ENCODE results near the gene XYLT1. TPM values are rescaled to one million over a fixed set of nuclear protein-coding genes. Genes with fewer than 3 reads are reported as not detected.

Gene XYLT1
- total and polyA plus RNA-seq, 10 of the 15 experiments (the other 5 are each of a cell fraction or from before 2014, with no cell fraction given): 0.88 to 14.8 (median 5.8) TPM

DNA sequence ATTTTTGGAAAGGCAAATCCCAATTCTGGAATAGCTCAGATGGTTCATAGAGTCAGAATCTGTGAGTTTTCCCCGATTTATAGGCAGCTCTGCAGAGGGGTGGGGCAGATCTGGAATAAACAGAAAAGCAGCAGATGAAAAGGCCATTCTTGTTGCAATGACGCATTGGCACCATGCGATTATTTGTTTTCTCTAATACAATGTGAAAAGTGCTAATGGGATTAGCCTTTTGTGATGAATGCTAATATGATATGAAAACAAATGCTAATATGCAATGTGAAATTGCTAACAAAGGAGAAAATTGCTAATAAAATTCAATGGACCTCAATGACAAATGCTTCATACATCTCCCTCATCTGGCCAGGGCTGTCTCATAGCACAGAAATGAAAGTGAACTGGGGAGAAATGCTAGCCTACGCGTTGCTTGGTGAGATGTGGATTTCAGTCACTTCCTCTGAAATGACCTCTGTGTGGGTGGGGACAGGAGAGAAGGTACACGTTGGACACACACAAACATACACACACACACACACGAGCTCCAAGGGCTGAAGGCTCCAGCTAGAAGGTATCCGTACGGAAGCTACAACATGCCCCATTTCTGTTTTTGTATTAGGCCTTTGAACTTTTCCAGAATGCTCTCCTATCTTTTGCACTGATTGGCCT is 394.5 kb downstream of the XYLT1 start:
- Histone ChIP-seq H3K27me3 (replicated peaks in 1 of 2; ENCODE audit: control insufficient read depth in 2 of 2, insufficient read depth in 2 of 2, low read length in 1 of 2) (no peaks in the 10 kb centered on the region), H2AFZ (ENCODE audit: control insufficient read depth, low read depth, low read length) (peak overlapping the region; percentile 51), H3K36me3 (ENCODE audit: control insufficient read depth in 2 of 2, insufficient read depth in 2 of 2, low read length in 1 of 2) (no peaks in the 10 kb centered on the region), H4K20me1 (ENCODE audit: control insufficient read depth, insufficient read depth) (no peaks in the 10 kb centered on the region), H3K9me3 (replicated peaks; ENCODE audit: control insufficient read depth, insufficient read depth, low read length) (no peaks in the 10 kb centered on the region; the same call in 2 of the 3 replicates), H3K4me3 (no peak overlapping the region), H3K4me1 (ENCODE audit: control insufficient read depth, insufficient read depth, low read length) (peaks cover 20% of the 10 kb centered on the region), H3K9ac (ENCODE audit: control insufficient read depth, insufficient read depth, low read length) (no peak overlapping the region), H3K79me2 (ENCODE audit: control insufficient read depth, insufficient read depth, low read length) (no peaks in the 10 kb centered on the region), H3K4me2 (ENCODE audit: control insufficient read depth, insufficient read depth) (peak overlapping the region; percentile 33; the same call in 1 of the 2 replicates), H3K27ac (ENCODE audit: control insufficient read depth, insufficient read depth) (no peak overlapping the region; the same call in 1 of the 2 replicates)
- in situ Hi-C loops (cut with MboI): no loop called here
- CTCF ChIA-PET: interaction anchor here (0.5 kb wide), 1 partner anchor 64 kb away, joined by 3 read pairs; no protein-coding TSS in a partner anchor
- FAIRE-seq (no peak), ATAC-seq (peak; percentile 79), DNase-seq (ENCODE audit: low read depth, low spot score) (no peak)
- POLR2A ChIA-PET: interaction anchor here (0.6 kb wide), 1 partner anchor 29 kb away, joined by 3 read pairs; no protein-coding TSS in a partner anchor
- BruUV-seq (replicated peaks): no TSS peak
- SMC1A ChIA-PET (ENCODE audit: uncharacterized antibody, unreplicated experiment): interaction anchor here (0.8 to 2.4 kb wide), 8 partner anchors 20 to 215 kb away, joined by 3 to 10 read pairs (median 4); no protein-coding TSS in a partner anchor
- 59% methylated on average over 9 of the region's 9 CpGs for WGBS (ENCODE audit: insufficient coverage, insufficient replicate concordance, low lambda C conversion rate, missing lambda C conversion rate)
- RAD21 ChIA-PET (ENCODE audit: unreplicated experiment): interaction anchor here (1.2 kb wide), 1 partner anchor 58 kb away, joined by 5 read pairs; no protein-coding TSS in a partner anchor
- intact Hi-C loops (cut with micrococcal nuclease; ENCODE audit: unreplicated experiment): loop anchor here (2.0 to 10.0 kb wide), 2 partner anchors 59 to 389 kb away; no protein-coding TSS in a partner anchor
- TF ChIP-seq HDGF (IDR thresholded peaks at IDR 0.05) (0 out of 2 replicates have a peak, but pooled peaks have one; percentile 29), KLF5 (IDR thresholded peaks at IDR 0.05; ENCODE audit: partially characterized antibody) (no peak), EZH2 (IDR thresholded peaks at IDR 0.05; ENCODE audit: borderline replicate concordance, control insufficient read depth, low read depth, low read length) (no peak), NFIC (IDR thresholded peaks at IDR 0.05; ENCODE audit: low read depth, low read length) (0 out of 2 replicates have a peak, but pooled peaks have one; percentile 27), ZNF207 (IDR thresholded peaks at IDR 0.05; ENCODE audit: borderline replicate concordance) (no peak), SUPT20H (IDR thresholded peaks at IDR 0.05; ENCODE audit: borderline replicate concordance, control insufficient read depth, low read depth, low read length) (no peak), PML (IDR thresholded peaks at IDR 0.05; ENCODE audit: low read length) (no peak), NR2C2 (IDR thresholded peaks at IDR 0.05; ENCODE audit: borderline replicate concordance, control insufficient read depth, insufficient read length, low read depth) (no peak), FOXK2 (IDR thresholded peaks at IDR 0.05) (no peak), ZZZ3 (IDR thresholded peaks at IDR 0.05; ENCODE audit: control insufficient read depth, insufficient read length, low read depth) (no peak), EGR1 (IDR thresholded peaks at IDR 0.05; ENCODE audit: borderline replicate concordance in 1 of 2, low read depth in 2 of 2, low read length in 2 of 2) (peak in 1 of 2 experiments; percentile 58; a peak in 1 of 3 replicates), TCF7 (IDR thresholded peaks at IDR 0.05; ENCODE audit: borderline replicate concordance) (no peak), CBX5 (IDR thresholded peaks at IDR 0.05; ENCODE audit: low read depth) (no peak), RAD51 (IDR thresholded peaks at IDR 0.05) (no peak), RB1 (IDR thresholded peaks at IDR 0.05; ENCODE audit: borderline replicate concordance) (no peak), NFYB (IDR thresholded peaks at IDR 0.05; ENCODE audit: insufficient read depth, low read depth, low read length) (no peak)
- TF ChIP-seq, protein P1, sequence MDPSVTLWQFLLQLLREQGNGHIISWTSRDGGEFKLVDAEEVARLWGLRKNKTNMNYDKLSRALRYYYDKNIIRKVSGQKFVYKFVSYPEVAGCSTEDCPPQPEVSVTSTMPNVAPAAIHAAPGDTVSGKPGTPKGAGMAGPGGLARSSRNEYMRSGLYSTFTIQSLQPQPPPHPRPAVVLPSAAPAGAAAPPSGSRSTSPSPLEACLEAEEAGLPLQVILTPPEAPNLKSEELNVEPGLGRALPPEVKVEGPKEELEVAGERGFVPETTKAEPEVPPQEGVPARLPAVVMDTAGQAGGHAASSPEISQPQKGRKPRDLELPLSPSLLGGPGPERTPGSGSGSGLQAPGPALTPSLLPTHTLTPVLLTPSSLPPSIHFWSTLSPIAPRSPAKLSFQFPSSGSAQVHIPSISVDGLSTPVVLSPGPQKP (IDR thresholded peaks at IDR 0.05; ENCODE audit: low read depth, low read length): no peak
- TF ChIP-seq, protein P2, sequence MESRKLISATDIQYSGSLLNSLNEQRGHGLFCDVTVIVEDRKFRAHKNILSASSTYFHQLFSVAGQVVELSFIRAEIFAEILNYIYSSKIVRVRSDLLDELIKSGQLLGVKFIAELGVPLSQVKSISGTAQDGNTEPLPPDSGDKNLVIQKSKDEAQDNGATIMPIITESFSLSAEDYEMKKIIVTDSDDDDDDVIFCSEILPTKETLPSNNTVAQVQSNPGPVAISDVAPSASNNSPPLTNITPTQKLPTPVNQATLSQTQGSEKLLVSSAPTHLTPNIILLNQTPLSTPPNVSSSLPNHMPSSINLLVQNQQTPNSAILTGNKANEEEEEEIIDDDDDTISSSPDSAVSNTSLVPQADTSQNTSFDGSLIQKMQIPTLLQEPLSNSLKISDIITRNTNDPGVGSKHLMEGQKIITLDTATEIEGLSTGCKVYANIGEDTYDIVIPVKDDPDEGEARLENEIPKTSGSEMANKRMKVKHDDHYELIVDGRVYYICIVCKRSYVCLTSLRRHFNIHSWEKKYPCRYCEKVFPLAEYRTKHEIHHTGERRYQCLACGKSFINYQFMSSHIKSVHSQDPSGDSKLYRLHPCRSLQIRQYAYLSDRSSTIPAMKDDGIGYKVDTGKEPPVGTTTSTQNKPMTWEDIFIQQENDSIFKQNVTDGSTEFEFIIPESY (IDR thresholded peaks at IDR 0.05): no peak
- TF ChIP-seq, protein P3, sequence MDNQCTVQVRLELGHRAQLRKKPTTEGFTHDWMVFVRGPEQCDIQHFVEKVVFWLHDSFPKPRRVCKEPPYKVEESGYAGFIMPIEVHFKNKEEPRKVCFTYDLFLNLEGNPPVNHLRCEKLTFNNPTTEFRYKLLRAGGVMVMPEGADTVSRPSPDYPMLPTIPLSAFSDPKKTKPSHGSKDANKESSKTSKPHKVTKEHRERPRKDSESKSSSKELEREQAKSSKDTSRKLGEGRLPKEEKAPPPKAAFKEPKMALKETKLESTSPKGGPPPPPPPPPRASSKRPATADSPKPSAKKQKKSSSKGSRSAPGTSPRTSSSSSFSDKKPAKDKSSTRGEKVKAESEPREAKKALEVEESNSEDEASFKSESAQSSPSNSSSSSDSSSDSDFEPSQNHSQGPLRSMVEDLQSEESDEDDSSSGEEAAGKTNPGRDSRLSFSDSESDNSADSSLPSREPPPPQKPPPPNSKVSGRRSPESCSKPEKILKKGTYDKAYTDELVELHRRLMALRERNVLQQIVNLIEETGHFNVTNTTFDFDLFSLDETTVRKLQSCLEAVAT (IDR thresholded peaks at IDR 0.05): peak; percentile 87; the same call in 1 of the 2 replicates

All from GM12878 (cell line).